Body of pancreas (tissue), 4 donors: Measurements from ENCODE around the gene ERC2. TPM values are rescaled to one million over a fixed set of nuclear protein-coding genes. Genes with fewer than 3 reads are reported as not detected.

Experiments used
- ATAC-seq: fragments of 150-250 bp; one replicate; pipeline ENCODE4 v1.9.1; 2016
- DNase-seq, 4 donors: peaks; one replicate each; pipeline ENCODE4 v3.0.0-alpha.2; 2019
- H3K27ac ChIP-seq, 4 donors: fragments of 200-600 bp; sonication (generic); 1 replicate in 3 of 4; 2 replicates in 1 of 4; pipeline versions ENCODE4 v1.5.1 to v1.6.1; 2016 to 2019; ENCODE audit warnings: mild to moderate bottlenecking in 1 of 4, mixed read lengths in 1 of 4, moderate library complexity in 1 of 4
- H3K27me3 ChIP-seq, 2 donors: fragments of 200-600 bp; sonication (generic); one replicate each; pipeline ENCODE4 v1.6.0; 2016; ENCODE audit warnings: mild to moderate bottlenecking in 1 of 2
- H3K36me3 ChIP-seq, 2 donors: fragments of 200-600 bp; sonication (generic); replicated peaks in 1 of 2; 2 replicates each; pipeline ENCODE4 v1.5.1; 2016; ENCODE audit warnings: low read depth in 2 of 2; ENCODE audit not compliant: insufficient read depth in 1 of 2
- H3K4me1 ChIP-seq: fragments of 200-600 bp; sonication (generic); one replicate; pipeline ENCODE4 v1.6.0; 2016
- H3K4me3 ChIP-seq, 2 donors: fragments of 200-600 bp; sonication (generic); 1 replicate in 1 of 2; 2 replicates in 1 of 2; pipeline ENCODE4 v1.5.1; 2016 to 2019
- H3K9me3 ChIP-seq, 3 donors: fragments of 200-600 bp; sonication (generic); 1 replicate in 2 of 3; 2 replicates in 1 of 3; pipeline ENCODE4 v1.5.1; 2016
- POLR2A ChIP-seq, 3 donors: fragments of 450-650 bp; IDR thresholded peaks; one replicate each; pipeline ENCODE4 v1.6.1; 2016; ENCODE audit warnings: antibody characterized with exemption in 3 of 3, mild to moderate bottlenecking in 2 of 3
- WGBS, 2 donors: methylation state at CpG; one replicate each; pipeline ENCODE4 v1.1.5; 2017; 5-methylcytosine and 5-hydroxymethylcytosine counted together
- intact Hi-C: fragments of 100-400 bp; cut with DNase I; formaldehyde crosslinking; loops from one replicate; pipeline ENCODE4 v1.15.1; 2023
- total RNA-seq, 2 donors: library from RNA; depleted of rRNA; stranded (reverse); fragments of >200 nt; gene quantifications; one replicate each; pipeline ENCODE4 v1.1.0, GENCODE V29; 2016
- TF ChIP-seq, protein P1 (sequence below), 7 experiments: fragments of 450-650 bp in 4 of 7; fragments of 200-600 bp in 3 of 7; sonication (generic) in 3 of 7; IDR thresholded peaks; one replicate each; pipeline ENCODE4 v1.5.1; 2016 to 2019; ENCODE audit warnings: antibody characterized with exemption in 7 of 7

Gene ERC2
- total RNA-seq, 2 donors from 2014 or later: 4.0 to 4.7 TPM

DNA sequence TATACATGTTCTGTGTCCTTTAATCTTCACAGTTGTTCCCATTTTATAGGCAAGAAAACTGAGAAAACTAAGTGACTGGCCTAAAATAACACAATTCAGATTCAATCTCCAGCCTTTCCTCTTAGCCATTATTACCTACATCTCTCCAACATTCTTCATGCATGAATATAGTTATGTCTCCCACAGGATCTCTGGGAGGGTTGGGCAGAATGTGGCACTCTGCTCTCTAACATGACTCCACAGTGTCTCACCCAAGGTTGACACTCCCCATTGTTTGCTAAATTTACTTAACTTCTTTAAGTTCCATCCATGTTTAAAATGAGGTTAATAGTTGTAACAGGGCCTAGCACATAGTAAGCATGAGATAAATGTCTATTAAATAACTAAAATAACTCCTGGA lies 276.3 kb downstream of the ERC2 start:
- DNase-seq (no peak), ATAC-seq (no peak)
- Histone ChIP-seq H3K4me1 (no peaks in the 10 kb centered on the region), H3K27ac (no peak overlapping the region), H3K4me3 (no peak overlapping the region), H3K9me3 (no peaks in the 10 kb centered on the region), H3K27me3 (no peaks in the 10 kb centered on the region), H3K36me3 (no peaks in the 10 kb centered on the region)
- TF ChIP-seq, protein P1, sequence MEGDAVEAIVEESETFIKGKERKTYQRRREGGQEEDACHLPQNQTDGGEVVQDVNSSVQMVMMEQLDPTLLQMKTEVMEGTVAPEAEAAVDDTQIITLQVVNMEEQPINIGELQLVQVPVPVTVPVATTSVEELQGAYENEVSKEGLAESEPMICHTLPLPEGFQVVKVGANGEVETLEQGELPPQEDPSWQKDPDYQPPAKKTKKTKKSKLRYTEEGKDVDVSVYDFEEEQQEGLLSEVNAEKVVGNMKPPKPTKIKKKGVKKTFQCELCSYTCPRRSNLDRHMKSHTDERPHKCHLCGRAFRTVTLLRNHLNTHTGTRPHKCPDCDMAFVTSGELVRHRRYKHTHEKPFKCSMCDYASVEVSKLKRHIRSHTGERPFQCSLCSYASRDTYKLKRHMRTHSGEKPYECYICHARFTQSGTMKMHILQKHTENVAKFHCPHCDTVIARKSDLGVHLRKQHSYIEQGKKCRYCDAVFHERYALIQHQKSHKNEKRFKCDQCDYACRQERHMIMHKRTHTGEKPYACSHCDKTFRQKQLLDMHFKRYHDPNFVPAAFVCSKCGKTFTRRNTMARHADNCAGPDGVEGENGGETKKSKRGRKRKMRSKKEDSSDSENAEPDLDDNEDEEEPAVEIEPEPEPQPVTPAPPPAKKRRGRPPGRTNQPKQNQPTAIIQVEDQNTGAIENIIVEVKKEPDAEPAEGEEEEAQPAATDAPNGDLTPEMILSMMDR (IDR thresholded peaks at IDR 0.05): no peak
- TF ChIP-seq POLR2A (IDR thresholded peaks at IDR 0.05): no peak
- intact Hi-C loops: no loop called here

DNA sequence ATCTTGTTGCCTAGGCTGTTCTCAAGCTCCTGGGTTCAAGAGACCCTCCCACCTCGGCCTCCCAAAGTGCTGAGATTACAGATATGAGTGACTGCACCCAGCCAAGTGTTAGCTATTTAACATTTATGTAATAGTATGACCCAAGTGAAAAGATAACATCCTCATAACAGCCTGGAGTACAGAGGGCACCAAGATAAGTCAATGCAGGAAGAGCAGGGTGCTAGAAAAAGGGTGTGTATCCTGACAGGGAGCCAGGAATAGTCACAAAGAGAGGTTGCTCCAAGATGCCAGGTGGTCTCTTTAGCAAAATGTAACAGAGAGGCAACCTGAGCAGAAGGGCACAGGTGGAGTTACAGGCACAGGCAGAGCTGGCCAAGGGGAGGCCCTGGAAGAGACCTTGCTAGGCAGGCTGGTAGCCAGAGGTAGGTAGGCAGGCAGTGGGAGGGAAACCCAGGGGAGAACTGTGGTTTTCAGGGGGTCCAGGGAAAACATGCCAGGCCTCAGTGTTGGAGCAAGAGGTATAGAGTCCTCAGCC lies 277.4 kb downstream of the ERC2 start:
- DNase-seq: no peak
- no peaks in the 10 kb centered on the region for H3K4me1 ChIP-seq
- no peak overlapping the region for H3K27ac ChIP-seq
- no peaks in the 10 kb centered on the region for H3K36me3 ChIP-seq
- 77 to 89% methylated on average over 1 of the region's 1 CpG for WGBS, 2 donors
- H3K27me3 ChIP-seq: no peaks in the 10 kb centered on the region
- H3K9me3 ChIP-seq: no peaks in the 10 kb centered on the region
- no peak for ATAC-seq
- intact Hi-C loops: no loop called here
- TF ChIP-seq, protein P1 (IDR thresholded peaks at IDR 0.05): no peak
- no peak for TF ChIP-seq POLR2A (IDR thresholded peaks at IDR 0.05)
- no peak overlapping the region for H3K4me3 ChIP-seq

DNA sequence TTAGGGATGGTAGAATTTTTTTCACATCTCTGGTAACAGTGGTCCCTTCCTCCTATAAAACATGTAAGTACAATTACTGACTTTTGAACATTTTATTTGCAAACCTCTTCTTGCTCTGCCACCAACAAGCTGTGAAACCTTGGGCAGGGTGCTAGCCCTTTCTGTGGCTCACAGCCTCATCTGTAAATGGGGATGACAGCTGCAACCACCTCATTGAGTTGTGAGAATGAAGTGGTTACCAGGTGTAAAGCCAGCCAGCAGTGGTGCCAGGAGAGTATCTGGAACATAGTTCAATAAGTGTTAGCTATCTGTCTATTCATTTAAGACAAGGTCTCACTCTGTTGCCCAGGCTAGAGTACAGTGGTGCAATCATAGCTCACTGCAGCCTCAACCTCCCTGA lies 278.1 kb downstream of the ERC2 start:
- DNase-seq (no peak), ATAC-seq (no peak)
- Histone ChIP-seq H3K9me3 (no peaks in the 10 kb centered on the region), H3K27ac (no peak overlapping the region), H3K4me1 (no peaks in the 10 kb centered on the region), H3K4me3 (no peak overlapping the region), H3K27me3 (no peaks in the 10 kb centered on the region), H3K36me3 (no peaks in the 10 kb centered on the region)
- intact Hi-C loops: no loop called here
- TF ChIP-seq, protein P1 (IDR thresholded peaks at IDR 0.05): no peak

DNA sequence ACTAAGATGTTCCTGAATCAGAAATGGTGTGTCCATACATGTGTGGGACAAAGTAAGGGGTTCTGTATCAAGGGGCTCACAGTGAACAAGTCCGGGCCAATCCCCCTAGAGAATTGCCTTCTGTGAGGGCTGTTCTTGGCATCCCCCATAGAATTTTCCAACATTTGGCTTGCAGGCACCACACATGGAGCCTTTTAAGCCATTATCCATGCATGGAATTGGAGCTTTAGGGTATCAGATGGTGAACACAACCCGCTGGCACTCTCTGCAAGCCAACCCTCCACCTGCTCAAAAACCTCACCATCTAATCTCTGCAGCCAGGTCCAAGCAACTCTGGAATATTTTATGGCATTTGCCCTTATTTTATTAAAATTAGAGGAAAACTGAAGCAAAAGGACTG lies 278.7 kb downstream of the ERC2 start:
- H3K4me1 ChIP-seq: no peaks in the 10 kb centered on the region
- no peaks in the 10 kb centered on the region for H3K9me3 ChIP-seq
- intact Hi-C loops: no loop called here
- H3K27me3 ChIP-seq: no peaks in the 10 kb centered on the region
- no peak overlapping the region for H3K4me3 ChIP-seq
- no peak for ATAC-seq
- no peak for DNase-seq
- WGBS, 2 donors: 92 to 94% methylated on average over 1 to 2 of the region's 2 CpGs
- no peaks in the 10 kb centered on the region for H3K36me3 ChIP-seq
- H3K27ac ChIP-seq: no peak overlapping the region
- no peak for TF ChIP-seq POLR2A (IDR thresholded peaks at IDR 0.05)
- TF ChIP-seq, protein P1 (IDR thresholded peaks at IDR 0.05): no peak

DNA sequence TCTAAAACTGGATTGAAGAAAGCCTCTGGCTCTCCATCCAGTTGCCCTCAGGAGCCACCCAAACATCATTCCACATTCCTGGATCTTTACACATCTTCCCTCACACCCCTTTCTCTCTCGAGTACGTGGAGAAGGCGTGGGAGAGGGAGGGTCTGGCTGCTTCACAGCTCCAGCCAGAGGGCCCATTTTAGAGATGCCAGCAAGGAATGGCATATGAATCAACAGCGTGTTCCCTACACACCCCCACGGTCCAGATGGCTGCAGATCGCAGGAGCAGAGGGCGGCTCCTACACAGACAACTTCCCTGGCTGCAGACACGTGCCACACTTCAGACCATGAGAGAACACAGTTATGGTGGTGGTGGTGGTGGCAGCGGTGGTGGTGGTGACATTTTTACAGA lies 280.1 kb downstream of the ERC2 start:
- Histone ChIP-seq H3K9me3 (no peaks in the 10 kb centered on the region), H3K4me3 (no peak overlapping the region), H3K36me3 (no peaks in the 10 kb centered on the region), H3K27ac (no peak overlapping the region), H3K4me1 (no peaks in the 10 kb centered on the region), H3K27me3 (no peaks in the 10 kb centered on the region)
- intact Hi-C loops: no loop called here
- TF ChIP-seq, protein P1 (IDR thresholded peaks at IDR 0.05): no peak
- no peak for TF ChIP-seq POLR2A (IDR thresholded peaks at IDR 0.05)
- DNase-seq: no peak
- WGBS, 2 donors: 73 to 92% methylated on average over 8 to 9 of the region's 9 CpGs
- no peak for ATAC-seq
